ENCODE results near the gene SYT9. TPM values are rescaled to one million over a fixed set of nuclear protein-coding genes. Genes with fewer than 3 reads are reported as not detected.

SYT9 gene
- total and polyA plus RNA-seq, 10 of the 15 experiments (the other 5 are each of a cell fraction or from before 2014, with no cell fraction given): 0.03 TPM; not detected in 9

DNA sequence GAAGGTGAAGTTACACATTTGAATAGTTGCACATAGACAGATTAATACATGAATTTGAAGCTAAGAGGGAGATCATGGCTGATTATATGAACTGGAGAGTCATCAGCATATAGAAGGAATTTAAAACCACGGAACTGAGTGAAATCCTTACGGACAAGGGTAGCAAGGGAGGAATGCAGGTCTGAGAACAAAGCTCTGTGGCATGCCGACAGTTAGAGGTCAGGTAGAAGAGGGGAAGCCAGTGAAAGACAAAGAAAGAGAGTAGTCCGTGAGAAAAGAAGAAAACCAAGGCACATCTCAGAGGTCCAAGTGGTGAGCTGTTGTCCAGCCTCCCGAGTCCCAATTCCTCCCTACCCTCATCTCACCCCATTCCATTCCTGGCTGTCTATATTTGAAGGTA is 11.8 kb upstream of the SYT9 start (continued):
- no peak for TF ChIP-seq TCF12 (IDR thresholded peaks at IDR 0.05; ENCODE audit: low read depth, low read length)
- TF ChIP-seq STAT1 (conservative IDR thresholded peaks at IDR 0.05): no peak
- no peak for TF ChIP-seq CEBPB (IDR thresholded peaks at IDR 0.05; ENCODE audit: borderline replicate concordance in 1 of 2, low read depth in 2 of 2, low read length in 2 of 2)
- no peak for TF ChIP-seq NFIC (IDR thresholded peaks at IDR 0.05; ENCODE audit: low read depth, low read length)
- TF ChIP-seq SUPT20H (IDR thresholded peaks at IDR 0.05; ENCODE audit: borderline replicate concordance, control insufficient read depth, low read depth, low read length): no peak
- TF ChIP-seq RB1 (IDR thresholded peaks at IDR 0.05; ENCODE audit: borderline replicate concordance): no peak

DNA sequence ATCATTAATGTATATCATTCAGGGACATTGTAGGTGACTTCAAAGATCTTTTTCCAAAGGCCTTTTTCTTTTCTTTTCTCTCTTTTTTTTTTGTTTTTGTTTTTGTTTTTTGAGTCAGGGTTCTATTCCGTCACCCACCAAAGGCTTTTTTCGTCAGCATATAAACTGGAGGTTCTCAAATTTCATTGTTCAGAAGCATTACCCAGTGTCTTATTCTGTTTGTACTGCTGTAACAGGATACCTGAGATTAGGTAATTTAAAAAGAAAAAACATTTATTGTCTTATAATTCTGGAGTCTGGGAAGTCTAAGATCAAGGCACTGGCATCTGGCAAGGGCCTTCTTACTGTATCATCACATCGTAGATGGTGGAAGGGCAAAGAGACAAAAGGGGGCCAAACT is 6.4 kb upstream of the SYT9 start:
- no peak overlapping the region for H2AFZ ChIP-seq (ENCODE audit: control insufficient read depth, low read depth, low read length)
- H3K27me3 ChIP-seq (replicated peaks in 1 of 2; ENCODE audit: control insufficient read depth in 2 of 2, insufficient read depth in 2 of 2, low read length in 1 of 2): no peaks in the 10 kb centered on the region
- H3K4me2 ChIP-seq (ENCODE audit: control insufficient read depth, insufficient read depth): no peak overlapping the region
- FAIRE-seq (no peak), DNase-seq (ENCODE audit: low read depth, low spot score) (no peak), ATAC-seq (no peak)
- ChIA-PET CTCF (no interaction called here), SMC1A (ENCODE audit: uncharacterized antibody, unreplicated experiment) (no interaction called here), POLR2A (no interaction called here), RAD21 (ENCODE audit: unreplicated experiment) (no interaction called here)
- no peaks in the 10 kb centered on the region for H4K20me1 ChIP-seq (ENCODE audit: control insufficient read depth, insufficient read depth)
- no peaks in the 10 kb centered on the region for H3K79me2 ChIP-seq (ENCODE audit: control insufficient read depth, insufficient read depth, low read length)
- H3K4me3 ChIP-seq: no peak overlapping the region
- H3K36me3 ChIP-seq (ENCODE audit: control insufficient read depth in 2 of 2, insufficient read depth in 2 of 2, low read length in 1 of 2): no peaks in the 10 kb centered on the region
- intact Hi-C loops (cut with micrococcal nuclease; ENCODE audit: unreplicated experiment) (no loop called here), in situ Hi-C loops (cut with MboI) (no loop called here)
- H3K9ac ChIP-seq (ENCODE audit: control insufficient read depth, insufficient read depth, low read length): no peak overlapping the region
- H3K4me1 ChIP-seq (ENCODE audit: control insufficient read depth, insufficient read depth, low read length): no peaks in the 10 kb centered on the region
- 28% methylated on average over 3 of the region's 3 CpGs for WGBS (ENCODE audit: insufficient coverage, insufficient replicate concordance, low lambda C conversion rate, missing lambda C conversion rate)
- no TSS peak for BruUV-seq (replicated peaks)
- H3K27ac ChIP-seq (ENCODE audit: control insufficient read depth, insufficient read depth): no peak overlapping the region
- no peaks in the 10 kb centered on the region for H3K9me3 ChIP-seq (replicated peaks; ENCODE audit: control insufficient read depth, insufficient read depth, low read length)
- TF ChIP-seq, protein P1, sequence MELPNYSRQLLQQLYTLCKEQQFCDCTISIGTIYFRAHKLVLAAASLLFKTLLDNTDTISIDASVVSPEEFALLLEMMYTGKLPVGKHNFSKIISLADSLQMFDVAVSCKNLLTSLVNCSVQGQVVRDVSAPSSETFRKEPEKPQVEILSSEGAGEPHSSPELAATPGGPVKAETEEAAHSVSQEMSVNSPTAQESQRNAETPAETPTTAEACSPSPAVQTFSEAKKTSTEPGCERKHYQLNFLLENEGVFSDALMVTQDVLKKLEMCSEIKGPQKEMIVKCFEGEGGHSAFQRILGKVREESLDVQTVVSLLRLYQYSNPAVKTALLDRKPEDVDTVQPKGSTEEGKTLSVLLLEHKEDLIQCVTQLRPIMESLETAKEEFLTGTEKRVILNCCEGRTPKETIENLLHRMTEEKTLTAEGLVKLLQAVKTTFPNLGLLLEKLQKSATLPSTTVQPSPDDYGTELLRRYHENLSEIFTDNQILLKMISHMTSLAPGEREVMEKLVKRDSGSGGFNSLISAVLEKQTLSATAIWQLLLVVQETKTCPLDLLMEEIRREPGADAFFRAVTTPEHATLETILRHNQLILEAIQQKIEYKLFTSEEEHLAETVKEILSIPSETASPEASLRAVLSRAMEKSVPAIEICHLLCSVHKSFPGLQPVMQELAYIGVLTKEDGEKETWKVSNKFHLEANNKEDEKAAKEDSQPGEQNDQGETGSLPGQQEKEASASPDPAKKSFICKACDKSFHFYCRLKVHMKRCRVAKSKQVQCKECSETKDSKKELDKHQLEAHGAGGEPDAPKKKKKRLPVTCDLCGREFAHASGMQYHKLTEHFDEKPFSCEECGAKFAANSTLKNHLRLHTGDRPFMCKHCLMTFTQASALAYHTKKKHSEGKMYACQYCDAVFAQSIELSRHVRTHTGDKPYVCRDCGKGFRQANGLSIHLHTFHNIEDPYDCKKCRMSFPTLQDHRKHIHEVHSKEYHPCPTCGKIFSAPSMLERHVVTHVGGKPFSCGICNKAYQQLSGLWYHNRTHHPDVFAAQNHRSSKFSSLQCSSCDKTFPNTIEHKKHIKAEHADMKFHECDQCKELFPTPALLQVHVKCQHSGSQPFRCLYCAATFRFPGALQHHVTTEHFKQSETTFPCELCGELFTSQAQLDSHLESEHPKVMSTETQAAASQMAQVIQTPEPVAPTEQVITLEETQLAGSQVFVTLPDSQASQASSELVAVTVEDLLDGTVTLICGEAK (IDR thresholded peaks at IDR 0.05; ENCODE audit: borderline replicate concordance): no peak
- TF ChIP-seq SMAD1 (IDR thresholded peaks at IDR 0.05; ENCODE audit: low read depth, partially characterized antibody) (no peak), ZNF217 (IDR thresholded peaks at IDR 0.05) (no peak), IKZF1 (conservative IDR thresholded peaks at IDR 0.05) (no peak), TBL1XR1 (IDR thresholded peaks at IDR 0.05; ENCODE audit: low read depth, low read length) (no peak)
- TF ChIP-seq, protein P2, sequence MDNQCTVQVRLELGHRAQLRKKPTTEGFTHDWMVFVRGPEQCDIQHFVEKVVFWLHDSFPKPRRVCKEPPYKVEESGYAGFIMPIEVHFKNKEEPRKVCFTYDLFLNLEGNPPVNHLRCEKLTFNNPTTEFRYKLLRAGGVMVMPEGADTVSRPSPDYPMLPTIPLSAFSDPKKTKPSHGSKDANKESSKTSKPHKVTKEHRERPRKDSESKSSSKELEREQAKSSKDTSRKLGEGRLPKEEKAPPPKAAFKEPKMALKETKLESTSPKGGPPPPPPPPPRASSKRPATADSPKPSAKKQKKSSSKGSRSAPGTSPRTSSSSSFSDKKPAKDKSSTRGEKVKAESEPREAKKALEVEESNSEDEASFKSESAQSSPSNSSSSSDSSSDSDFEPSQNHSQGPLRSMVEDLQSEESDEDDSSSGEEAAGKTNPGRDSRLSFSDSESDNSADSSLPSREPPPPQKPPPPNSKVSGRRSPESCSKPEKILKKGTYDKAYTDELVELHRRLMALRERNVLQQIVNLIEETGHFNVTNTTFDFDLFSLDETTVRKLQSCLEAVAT (IDR thresholded peaks at IDR 0.05): no peak
- TF ChIP-seq, protein P3, sequence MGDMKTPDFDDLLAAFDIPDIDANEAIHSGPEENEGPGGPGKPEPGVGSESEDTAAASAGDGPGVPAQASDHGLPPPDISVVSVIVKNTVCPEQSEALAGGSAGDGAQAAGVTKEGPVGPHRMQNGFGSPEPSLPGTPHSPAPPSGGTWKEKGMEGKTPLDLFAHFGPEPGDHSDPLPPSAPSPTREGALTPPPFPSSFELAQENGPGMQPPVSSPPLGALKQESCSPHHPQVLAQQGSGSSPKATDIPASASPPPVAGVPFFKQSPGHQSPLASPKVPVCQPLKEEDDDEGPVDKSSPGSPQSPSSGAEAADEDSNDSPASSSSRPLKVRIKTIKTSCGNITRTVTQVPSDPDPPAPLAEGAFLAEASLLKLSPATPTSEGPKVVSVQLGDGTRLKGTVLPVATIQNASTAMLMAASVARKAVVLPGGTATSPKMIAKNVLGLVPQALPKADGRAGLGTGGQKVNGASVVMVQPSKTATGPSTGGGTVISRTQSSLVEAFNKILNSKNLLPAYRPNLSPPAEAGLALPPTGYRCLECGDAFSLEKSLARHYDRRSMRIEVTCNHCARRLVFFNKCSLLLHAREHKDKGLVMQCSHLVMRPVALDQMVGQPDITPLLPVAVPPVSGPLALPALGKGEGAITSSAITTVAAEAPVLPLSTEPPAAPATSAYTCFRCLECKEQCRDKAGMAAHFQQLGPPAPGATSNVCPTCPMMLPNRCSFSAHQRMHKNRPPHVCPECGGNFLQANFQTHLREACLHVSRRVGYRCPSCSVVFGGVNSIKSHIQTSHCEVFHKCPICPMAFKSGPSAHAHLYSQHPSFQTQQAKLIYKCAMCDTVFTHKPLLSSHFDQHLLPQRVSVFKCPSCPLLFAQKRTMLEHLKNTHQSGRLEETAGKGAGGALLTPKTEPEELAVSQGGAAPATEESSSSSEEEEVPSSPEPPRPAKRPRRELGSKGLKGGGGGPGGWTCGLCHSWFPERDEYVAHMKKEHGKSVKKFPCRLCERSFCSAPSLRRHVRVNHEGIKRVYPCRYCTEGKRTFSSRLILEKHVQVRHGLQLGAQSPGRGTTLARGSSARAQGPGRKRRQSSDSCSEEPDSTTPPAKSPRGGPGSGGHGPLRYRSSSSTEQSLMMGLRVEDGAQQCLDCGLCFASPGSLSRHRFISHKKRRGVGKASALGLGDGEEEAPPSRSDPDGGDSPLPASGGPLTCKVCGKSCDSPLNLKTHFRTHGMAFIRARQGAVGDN (IDR thresholded peaks at IDR 0.05): no peak

All from GM12878 (cell line).